GM12892 (cell line): ENCODE measurements around the gene LMF1.

ENCODE experiments used
- POLR2A ChIP-seq: IDR thresholded peaks from 2 replicates; pipeline ENCODE4 v1.6.1; 2011; ENCODE audit warnings: low read depth, low read length, control low read depth
- TAF1 ChIP-seq: IDR thresholded peaks from 2 replicates; pipeline ENCODE4 v1.6.1; 2011; ENCODE audit warnings: low read depth, mild to moderate bottlenecking, control low read depth, low read length, borderline replicate concordance

- TF ChIP-seq TAF1 (no peak), POLR2A (no peak)
These were observed 152.7 kb downstream of the LMF1 start for GRCh38 chr16:818132-818531.
